Embryonic facial prominence (tissue), 1 donor: ENCODE results near the gene SELENOH.
"Not testable (repeated sequence)": the region's sequence is repeated elsewhere in the genome, so short reads cannot be mapped to it uniquely, and the experiment has no call there.

Experiments used
- DNase-seq: peaks from one replicate; pipeline ENCODE4 v3.0.0-alpha.2; 2016; ENCODE audit errors: extremely low spot score

The SELENOH gene, protein sequence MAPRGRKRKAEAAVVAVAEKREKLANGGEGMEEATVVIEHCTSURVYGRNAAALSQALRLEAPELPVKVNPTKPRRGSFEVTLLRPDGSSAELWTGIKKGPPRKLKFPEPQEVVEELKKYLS

DNA sequence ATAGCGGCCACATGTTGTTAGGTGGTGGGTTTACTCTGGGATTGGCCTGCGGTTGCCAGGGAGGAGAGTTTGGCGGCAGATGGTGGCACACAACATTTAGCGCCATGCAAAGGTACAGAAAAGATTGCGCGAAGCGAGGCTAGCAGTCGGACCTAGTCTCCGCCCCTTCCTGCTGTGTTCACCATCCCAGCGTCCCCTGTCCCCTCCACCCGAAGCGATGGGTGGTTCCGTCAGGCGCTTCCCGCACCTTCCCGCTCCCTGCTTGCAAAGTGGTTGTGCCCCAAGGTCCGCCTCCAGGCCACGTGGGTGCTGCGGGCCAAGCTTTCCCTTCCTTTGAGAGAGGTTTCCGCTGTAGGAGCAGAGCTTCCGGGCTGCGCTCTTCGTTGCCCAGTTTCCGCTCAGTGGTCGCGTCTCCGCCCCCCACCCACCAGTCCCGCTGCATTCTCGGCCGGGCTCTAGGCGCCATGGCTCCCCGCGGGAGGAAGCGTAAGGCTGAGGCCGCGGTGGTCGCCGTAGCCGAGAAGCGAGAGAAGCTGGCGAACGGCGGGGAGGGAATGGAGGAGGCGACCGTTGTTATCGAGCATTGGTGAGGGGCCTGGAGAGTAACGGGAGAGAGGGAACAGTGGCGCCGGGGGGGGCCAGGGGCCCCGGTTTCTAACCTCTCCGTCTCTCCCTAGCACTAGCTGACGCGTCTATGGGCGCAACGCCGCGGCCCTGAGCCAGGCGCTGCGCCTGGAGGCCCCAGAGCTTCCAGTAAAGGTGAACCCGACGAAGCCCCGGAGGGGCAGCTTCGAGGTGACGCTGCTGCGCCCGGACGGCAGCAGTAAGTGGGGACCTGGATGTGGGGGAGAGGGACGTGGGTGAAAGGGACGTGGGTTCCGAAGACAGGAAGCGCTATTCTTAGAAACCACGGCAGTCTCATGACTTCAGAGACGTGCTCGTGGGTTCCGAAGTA lies at the start of gene SELENOH:
SELENOH (plus strand) TSS at position 360 of the 955 bp plus-strand sequence; CDS start at position 465, 105 bp downstream.
- peak; percentile 93 for DNase-seq

DNA sequence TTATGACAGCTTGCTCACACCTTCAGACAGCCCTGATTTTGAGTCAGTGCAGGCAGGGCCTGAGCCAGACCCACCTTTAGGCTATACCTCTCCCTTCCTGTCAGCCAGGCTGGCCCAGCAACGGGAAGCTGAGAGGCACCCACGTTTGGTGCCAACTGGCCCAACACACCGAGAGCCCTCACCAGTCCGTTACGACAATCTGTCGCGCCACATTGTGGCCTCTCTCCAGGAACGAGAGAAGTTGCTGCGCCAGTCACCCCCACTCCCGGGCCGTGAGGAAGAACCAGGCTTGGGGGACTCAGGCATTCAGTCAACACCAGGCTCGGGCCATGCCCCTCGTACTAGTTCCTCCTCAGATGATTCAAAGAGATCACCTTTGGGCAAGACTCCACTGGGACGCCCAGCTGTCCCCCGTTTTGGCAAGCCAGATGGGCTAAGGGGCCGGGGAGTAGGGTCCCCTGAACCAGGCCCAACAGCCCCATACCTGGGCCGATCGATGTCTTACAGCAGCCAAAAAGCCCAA lies 42.4 kb upstream of the SELENOH start:
- DNase-seq: no peak

GRCh38 chr11:57699813-57700212 lies 41.5 kb upstream of the SELENOH start:
- no peak for DNase-seq

GRCh38 chr11:57700425-57700824 lies 40.9 kb upstream of the SELENOH start:
- no peak for DNase-seq

- DNase-seq: no peak
These were observed 38.0 kb upstream of the SELENOH start for GRCh38 chr11:57703341-57703740.

- no peak for DNase-seq
These were observed 36.4 kb upstream of the SELENOH start for GRCh38 chr11:57704932-57705331.

GRCh38 chr11:57705432-57705831 lies 35.9 kb upstream of the SELENOH start:
- DNase-seq: not testable (repeated sequence)

- DNase-seq: no peak
These were observed 31.4 kb upstream of the SELENOH start for GRCh38 chr11:57709802-57710367.

GRCh38 chr11:57711414-57712255 lies 29.7 kb upstream of the SELENOH start, which contains the start of gene MED19:
Gene MED19, minus strand, starts transcription at chr11:57712215. Its CDS starts 36 bp downstream, at chr11:57712179.
- DNase-seq: peak; percentile 72

DNA sequence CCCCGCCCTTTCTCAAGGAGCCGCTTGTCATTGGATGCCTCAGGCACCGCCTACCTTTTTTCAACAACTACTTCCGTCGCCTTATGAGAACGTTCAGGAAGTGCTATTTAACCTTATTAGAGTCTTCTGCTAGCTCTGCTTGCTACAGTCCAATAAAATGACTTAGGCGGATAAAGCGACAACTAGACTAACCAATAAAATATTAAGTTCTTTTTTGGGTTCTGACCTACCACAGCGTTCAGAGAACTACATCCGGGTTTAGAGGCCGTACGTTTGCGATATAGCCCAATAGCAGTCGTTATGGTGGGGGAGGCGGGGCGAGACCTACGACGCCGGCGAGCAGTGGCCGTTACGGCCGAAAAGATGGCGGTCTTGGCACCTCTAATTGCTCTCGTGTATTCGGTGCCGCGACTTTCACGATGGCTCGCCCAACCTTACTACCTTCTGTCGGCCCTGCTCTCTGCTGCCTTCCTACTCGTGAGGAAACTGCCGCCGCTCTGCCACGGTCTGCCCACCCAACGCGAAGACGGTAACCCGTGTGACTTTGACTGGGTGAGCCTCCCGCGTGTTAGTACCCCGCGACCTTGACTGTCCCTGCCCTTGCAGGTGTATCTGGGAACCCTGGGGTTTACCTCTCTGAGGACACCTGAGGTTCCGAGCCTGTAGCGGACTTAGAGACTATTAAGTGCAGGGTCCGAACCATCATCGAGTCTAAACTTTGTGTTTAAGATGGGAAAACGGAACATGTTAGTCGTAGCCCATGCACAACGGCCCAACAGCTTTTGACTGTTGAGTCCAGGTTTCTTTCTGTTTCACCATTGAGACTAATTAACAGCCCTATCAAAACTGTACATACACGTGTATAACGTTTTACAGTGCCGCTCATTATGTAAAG lies 28.8 kb upstream of the SELENOH start, which contains the start of gene TMX2:
TMX2 (plus strand) TSS at position 338 of the 895 bp plus-strand sequence; CDS start at position 364, 26 bp downstream.
- DNase-seq: peak; percentile 99

- no peak for DNase-seq
These were observed 27.5 kb upstream of the SELENOH start for GRCh38 chr11:57713835-57714234.

GRCh38 chr11:57716726-57717125 lies 24.6 kb upstream of the SELENOH start:
- not testable (repeated sequence) for DNase-seq

DNA sequence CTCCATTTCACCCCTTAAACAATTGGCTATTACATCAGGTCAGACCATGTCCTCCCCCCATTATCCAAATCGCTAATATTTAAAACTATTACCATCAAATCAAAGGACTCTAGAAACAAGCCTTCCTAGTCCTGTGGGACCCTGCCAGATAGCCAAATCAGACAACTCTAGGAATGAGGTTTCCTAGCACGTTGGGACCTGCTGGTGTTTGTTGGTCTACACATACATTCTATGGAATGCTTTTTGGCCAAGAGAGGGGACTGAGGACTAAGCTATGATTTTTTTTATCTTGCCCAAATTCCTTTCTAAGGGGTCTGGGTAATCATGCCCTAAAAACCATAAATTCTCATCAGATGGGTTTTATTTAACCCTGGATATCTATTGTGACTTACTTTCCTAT lies 14.1 kb upstream of the SELENOH start:
- no peak for DNase-seq

- DNase-seq: no peak
These were observed 12.5 kb upstream of the SELENOH start for GRCh38 chr11:57728829-57729228.

GRCh38 chr11:57729479-57729878 lies 11.8 kb upstream of the SELENOH start:
- DNase-seq: no peak

DNA sequence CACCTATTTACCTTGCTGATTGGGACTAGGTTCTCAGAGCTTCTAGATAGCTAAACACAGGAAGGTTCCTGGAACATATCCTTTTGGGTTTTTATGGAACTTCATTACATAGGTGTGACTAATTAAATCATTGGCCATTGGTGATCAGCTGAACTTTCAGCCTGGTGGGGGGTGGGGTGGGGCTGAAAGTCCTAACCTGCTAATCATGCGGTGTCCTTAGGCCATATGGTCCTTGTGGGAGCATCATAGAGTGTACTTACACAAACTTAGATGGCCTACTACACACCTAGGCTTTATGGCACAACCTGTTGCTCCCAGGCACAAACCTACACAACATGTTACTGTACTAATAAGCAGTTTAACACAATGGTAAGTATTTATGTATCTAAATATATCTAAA lies 8.6 kb upstream of the SELENOH start:
- no peak for DNase-seq

- DNase-seq: no peak
These were observed 5.5 kb upstream of the SELENOH start for GRCh38 chr11:57735619-57736298.

DNA sequence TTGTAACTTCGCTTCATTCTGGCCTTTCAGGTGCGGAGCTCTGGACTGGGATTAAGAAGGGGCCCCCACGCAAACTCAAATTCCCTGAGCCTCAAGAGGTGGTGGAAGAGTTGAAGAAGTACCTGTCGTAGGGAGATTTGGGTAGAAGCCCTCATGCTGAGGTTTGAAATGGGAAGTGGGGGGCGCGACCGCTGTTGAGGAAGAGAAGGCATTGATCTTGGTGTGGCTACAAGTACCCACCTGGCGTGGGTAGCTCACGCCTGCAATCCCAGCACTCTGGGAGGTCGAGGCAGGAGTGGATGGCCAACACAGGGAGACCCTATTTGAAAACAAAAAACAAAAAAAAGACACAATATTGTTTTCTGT lies 779 bp downstream of the SELENOH start:
- no peak for DNase-seq

- no peak for DNase-seq
These were observed 3.1 kb downstream of the SELENOH start for GRCh38 chr11:57744357-57744756.

DNA sequence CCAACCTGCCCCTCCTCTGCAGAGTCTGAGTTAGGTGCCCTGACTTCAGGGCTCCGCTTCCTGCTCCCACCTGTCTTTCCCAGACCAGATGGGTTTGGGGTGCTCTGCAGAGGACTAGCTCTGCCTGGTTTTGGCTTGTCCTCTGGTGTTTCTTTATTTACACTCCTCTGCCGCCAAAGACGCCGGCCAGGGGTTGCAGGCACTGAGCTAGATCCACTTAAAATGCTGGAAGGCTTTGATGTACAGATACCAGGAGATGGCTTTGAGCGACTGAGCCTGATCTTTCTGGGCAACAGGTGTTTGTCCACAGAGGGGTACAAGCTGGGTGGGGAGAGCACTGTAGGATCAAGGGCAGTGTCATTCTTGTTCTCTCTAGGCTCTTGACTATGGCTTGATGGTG lies 3.9 kb downstream of the SELENOH start:
- DNase-seq: no peak
